ENCODE data around the gene NTM.
A peak's percentile ranks its signal among the peaks of the same experiment; 100 is the strongest.

The NTM gene

DNA sequence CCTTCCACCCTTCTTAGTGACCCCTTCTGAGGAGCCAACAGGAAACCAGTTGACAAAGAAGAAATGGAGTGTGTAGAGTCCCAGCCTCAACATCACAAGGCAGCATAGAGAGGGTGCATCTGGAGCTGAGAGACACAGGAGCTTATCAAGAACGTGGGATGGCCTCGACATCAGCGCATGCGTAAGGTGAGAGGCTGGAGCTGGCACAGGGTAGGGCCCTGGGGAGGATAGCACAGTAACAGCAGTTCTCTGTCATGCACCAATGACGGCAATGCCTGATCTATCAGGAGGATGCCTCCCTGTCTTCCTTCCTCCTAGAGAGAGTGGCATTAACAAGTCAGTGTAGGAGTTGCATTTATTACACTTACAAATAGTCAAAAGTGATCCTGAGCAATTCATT lies 426.1 kb downstream of the NTM start:
- no peak for DNase-seq

DNA sequence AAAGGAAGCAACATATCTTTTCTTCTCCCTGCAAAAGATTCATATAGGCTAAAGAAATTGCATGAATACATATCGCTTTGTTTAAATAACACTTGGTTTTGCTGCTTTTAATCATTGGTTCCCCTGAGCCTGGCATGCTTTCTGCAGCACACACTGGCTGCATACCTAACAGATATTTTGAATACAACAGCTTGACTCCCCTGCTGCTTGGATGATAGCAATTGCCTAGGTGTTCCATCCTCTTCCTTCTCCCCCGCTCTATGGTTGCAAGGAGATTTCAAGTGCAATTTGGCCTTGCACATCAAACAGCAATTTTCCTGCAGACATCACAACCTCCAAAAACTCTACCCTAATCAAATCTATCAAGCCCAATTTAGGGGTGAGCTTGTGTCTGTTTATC lies 430.0 kb downstream of the NTM start:
- DNase-seq, result no peak

DNA sequence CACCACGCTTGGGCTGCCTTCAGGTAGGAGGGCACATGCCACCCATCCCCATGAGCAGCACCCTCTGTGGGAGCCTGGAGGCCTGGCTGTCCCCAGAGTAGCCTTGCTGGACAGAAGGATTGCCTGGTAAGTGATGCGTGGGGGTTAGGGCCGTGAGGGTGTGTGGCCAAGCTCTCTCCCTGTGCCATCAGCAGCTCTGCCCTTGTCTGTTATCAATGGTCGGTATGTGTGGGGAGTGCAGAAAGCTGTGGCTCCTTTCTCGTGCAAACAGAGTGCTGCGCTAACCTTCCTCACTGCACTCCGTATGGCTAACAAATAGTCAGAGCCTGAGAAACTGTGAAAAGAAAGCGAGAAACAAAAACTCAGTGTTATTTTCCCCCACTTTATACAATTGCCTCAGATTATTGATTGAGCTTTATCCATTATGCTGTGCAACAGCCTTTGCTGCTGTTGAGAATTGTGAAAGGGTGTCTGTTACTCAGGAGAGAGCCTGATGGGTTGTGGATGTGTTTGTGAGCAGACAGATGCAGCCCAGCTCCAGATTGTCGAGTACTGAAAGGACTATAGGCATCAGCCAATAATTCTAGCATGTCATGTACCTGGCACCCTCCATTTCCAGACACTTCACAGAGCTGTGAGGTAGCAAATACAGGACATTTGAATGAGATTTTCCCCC lies 432.2 kb downstream of the NTM start:
- no peak for DNase-seq

DNA sequence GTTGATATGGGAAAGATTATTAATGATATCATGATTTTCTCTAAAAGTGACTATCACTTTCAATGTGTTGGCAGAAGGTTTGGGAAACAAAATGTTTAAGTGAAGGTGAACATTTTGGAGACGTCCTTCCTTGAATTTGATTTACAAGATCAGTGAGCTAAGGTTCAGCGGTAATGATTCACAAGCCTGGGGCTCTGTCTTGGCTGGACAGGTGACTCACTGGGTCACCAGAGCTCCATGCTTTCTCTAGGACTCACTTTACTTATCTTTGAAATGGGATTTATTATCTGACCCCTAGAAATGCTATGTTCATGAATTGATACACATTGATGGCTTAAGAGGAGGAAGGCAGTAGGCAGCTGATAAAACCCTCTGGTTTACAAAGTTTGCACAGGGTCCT lies 437.5 kb downstream of the NTM start:
- DNase-seq, result no peak

DNA sequence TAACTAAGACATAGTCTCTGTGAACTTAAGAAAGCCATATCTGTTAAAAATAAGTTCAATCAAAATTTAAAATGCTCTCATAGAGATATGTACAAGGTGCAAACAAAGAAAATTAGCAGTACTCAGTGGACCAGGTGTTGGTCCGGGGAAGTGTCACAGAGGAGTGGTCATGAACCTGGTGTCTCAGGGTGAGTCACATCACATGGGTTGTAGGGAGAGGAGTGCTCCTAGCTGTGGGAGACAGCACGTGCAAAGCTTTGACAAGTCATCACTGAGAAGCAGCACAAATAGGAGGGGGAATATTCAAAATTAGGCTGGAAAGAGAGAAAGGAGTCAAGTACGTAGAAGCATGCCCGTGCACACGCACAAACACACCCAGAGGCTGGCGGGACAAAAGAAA lies 438.1 kb downstream of the NTM start:
- DNase-seq, result no peak

DNA sequence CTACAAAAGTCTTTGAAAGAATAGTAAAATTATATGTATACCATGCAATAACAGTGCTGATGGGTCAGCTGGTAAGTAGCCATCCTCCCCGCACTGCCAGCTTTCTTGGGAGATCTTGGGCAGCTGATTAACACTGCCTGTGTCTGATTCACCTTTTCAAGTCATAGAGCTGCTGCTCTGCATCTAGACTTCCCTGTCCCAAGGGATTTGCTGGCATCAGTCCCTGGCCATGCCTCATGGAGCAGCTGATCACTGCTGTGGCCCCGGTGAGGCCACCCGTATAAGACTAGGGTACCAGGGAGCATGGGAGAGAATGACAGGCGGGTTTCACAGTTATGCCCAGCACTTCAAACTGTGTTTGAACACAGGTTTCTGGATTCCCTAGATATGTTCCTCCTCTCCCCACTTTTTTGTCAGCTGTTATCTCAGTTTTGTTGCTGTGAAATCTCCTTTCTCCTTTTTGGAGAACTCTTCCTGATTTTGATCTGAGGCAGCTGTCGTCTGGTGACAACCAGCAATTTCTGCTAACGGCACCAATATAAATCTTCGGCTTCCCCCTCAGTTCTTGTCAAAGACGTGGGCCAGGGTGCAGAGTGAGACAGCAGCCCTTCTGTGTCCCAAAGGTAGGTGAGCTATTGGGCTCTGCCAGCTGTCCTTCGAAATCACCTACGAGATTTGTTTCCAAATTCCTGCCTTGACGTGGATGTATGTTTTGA lies 438.9 kb downstream of the NTM start:
- no peak for DNase-seq

DNA sequence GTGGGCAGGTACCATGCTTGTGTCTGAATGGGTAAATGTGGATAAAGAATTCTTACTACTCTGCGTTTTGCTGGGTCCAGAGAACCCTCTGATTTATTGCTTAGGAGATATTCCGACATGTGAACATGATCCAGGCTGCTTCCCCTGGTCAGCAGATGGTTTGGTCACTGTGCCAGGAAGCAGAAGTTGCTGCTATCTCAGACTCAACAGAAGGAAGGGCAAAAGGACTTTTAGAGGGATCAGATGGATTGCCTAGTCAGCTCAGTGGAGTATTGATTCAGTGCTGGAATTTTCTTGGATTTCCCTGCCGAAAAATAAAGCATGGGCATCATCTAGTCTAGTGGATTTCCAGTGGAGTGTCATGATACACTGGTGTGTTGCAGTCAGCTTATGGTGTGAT lies 440.1 kb downstream of the NTM start:
- DNase-seq, result no peak

DNA sequence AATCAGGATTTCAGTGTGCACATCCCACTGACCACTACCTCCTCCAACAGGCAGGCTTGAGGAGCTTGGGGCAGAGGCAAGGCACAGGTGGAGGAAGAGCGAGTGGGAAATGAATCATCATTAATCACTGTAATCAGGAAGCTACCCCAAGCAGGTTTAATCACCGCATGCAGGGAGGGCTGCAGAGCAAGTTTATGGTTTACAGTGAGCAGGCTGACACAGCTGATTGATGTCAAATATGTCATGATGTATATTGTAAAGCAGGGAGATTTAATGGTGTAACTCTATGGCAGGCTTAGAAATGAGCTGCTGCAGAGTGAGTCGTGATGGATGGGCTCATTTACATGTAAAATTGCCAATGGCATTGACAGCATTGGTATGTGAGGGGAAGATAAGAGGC lies 441.0 kb downstream of the NTM start:
- no peak for DNase-seq

DNA sequence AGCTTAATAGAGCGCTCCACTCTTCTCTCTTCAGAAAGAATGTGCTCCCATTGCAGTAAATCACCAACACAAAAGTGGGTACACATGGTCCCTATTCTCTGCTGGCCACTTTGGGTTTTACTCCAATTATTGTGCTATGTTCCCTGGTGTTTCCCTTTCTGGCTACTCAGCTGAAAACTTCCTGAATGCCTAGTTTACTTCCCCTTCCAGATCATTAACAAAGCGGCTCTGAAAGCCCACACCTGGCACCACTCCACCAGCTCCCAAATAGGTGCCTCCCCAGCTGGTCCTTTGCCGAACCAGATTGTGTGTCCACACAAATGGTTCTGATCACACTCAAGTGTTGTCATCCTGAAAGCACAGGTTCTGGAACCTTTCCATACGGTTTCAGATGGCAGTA lies 443.7 kb downstream of the NTM start:
- DNase-seq, result no peak

DNA sequence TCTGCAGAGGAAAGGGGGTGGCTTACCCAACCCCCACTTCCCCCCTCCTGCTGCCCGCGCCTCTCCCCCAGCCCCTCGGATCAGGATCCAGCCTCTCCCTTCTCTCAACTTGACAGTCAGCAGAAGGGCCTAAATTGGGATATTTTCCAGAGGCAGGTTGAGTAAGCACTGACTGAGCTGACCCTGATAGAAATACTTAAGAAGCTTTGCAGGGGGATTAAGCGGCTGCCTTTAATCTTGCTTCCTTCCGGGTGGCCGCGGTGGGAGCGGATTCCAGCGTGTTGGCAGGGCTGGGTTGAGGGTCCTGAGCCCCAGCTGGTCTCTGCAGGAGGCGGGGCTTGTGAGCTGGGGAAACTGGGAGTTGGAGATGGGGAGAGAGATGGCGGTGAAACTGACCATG lies 445.2 kb downstream of the NTM start:
- DNase-seq, result no peak

DNA sequence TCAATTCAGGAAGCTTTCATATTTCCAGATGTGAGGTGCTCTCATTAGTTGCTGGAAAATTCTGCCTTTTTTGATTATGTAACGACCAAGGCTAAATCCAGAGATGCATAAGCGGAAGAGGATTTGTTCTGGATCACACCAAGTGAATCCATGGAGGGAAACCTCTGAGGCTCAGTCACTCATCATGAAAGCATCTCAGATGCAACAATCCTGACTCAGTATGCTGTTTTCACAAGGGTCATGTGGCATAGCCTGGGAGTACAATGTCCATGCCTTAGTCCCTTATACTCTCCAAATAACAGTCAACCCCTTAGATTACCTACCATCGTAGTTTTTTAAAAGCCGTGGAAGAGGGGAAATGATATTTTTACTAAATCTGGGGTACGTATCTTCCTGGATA lies 445.6 kb downstream of the NTM start:
- no peak for DNase-seq

DNA sequence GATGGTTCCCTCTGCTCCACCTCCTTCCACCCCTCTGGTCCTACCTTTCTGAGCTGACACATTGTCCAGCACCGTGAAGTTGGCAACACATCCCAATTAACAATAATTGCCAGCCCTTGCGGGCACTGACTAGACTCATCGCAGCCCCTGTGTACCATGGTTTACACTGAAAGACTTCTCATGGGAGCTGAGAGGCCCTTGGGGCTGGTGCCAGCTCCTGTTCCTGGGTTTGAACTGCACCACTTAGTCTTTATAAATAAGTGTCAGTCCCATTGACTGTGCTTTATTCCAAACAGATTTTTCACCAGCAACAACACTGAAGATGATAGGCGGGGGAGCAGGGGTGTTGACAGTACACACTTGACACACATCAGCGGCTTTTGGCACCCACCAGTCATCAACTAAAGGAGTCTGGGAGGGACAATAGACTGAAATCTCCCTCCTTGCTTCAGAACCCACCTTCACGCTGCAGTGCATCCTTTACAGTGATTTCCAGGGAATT lies 447.3 kb downstream of the NTM start:
- DNase-seq, result no peak

DNA sequence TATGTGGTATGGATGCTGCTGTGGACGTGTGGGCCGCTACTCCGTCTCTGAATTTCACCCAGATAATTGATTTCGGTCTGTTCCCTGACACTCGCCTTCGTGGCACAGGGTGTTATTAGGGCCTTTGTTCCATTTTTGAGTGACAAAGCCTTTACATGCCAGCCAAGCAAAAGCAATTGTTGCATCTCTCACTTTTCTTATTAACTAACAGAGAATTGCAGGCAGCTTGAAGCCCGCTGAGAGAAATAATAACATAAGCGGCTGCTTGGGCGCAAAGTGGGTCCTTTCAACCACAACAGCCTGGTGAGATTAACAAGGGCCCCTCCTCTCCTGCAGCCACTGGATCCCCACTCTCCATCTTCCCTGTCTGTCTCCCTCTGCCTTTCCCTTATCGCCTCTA lies 449.4 kb downstream of the NTM start:
- DNase-seq, result no peak

DNA sequence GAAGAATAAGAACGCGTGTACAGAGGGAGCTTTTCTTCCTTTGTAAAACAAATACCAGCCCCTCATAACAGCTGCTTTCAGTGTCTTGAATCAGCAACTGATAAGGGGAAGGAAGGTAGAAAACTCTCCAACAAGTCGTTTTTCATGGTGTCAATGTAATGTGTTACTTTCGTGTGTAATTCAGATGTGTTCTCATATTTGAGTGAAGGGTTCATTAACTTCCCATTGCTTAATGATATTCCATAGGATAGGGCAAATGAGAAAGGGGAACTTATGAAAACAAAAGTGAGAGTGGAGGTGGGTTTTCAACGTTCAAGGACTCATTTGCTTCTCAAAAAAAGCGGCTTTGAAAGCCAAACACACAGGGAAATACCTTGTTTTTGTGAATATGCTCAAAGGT lies 452.1 kb downstream of the NTM start:
- no peak for DNase-seq

DNA sequence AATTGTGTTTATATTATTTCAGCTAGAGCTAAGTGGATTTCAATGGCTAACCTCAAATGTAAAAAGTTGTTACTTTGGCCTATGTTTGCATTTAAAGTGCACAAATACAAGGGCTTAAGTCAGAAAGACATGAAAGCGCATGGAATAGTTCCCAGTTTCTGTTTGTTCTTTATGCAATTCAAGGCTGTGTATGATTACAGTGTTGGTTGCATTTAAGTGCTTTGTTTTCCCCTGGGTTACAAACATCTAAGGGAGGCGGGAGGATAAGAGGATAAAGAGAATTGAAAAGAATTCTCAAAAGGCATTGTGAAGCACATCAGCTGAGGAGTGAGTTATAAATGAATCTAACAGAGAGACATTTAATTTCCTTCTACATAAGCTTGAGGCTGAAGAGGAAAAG lies 453.4 kb downstream of the NTM start:
- DNase-seq, result no peak

DNA sequence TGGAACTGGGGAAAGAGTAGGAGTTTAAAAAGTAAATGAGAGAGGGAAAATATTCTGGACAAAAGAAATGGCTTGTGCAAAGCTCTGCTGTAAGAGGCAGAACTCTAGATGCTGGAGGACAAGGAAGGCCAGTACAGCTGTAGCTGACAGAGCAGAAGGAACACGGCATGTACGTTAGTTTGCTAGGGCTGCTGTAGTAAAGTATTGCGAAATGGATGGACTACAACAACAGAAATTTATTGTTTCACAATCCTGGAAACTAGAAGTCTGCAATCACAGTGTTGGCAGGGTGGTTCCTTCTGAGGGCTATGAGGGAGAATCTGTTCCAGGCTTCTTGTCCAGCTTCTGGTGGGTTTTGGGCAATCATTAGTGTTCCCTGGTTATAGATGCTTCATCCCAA lies 454.4 kb downstream of the NTM start:
- peak; percentile 7 for DNase-seq

DNA sequence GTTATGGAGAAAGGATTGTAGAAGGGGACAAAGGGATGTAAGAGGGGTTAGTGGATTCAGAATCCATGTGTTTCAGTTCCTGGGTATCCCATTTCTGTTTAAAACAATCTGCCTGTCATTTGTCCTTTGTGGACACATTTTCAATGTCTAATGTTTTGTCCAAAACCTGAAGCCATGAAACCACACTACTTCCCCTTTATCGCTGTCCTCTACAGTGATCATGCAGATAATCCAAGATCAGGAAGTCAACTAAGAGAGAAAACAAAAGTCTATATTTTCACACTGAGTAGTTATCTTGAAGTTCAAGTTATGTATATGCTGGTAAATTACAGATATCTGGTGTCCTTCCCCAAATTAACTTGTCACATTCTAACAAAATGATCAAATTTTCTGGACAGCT lies 457.0 kb downstream of the NTM start:
- DNase-seq, result no peak

DNA sequence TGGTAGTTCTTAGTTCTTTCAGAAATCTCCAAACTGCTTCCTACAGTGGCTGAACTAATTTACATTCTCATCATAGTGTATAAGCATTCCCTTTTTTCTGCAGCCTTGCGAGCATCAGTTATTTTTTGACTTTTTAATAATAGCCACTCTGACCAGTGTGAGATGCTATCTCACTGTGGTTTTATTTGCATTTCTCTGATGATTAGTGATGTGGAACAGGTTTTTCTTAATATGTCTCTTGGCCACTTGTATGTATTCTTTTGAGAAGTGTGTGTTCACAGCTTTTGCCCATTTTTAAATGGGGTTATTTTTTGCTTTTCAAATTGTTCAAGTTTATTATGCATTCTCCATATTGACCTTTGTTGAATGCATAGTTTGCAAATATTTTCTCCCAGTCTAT lies 459.3 kb downstream of the NTM start:
- DNase-seq, result no peak

DNA sequence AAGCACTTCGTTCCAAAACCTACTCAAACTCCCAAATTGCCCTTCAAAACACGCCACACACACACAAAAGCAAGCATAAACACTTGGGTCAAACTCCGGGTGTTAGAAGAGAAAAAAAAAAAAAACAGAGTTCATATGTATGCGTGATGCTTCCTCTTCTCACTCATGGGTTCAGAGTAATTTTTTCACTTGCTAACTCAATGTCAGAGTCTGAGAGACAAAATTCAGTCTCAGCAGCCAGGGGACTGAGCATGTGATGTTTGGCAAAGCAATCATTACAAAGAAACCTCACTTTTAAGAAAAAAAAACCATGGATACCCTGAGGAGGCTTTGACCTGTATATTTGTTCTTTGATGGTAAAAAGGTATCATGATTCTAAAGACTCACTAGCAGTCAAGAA lies 461.7 kb downstream of the NTM start:
- DNase-seq, result peak; percentile 19

DNA sequence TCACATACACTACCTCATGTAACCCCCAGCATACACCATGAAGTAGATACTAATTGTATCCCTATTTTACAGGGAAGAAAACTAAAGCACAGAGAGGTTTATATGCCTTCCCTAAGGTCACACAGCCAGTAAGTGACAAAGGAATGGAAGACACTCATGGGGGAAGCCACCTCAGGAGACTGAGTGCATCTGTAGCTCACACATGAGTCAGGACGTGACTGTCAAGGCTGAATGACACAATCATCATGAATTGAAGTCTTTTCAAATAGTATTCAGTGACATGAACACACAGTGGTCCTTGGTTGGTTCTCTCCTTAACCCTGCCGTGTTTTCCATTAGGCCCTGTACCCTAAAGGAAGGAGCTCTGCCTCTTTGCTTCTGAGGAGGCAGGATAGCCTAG lies 463.0 kb downstream of the NTM start:
- DNase-seq, result no peak

DNA sequence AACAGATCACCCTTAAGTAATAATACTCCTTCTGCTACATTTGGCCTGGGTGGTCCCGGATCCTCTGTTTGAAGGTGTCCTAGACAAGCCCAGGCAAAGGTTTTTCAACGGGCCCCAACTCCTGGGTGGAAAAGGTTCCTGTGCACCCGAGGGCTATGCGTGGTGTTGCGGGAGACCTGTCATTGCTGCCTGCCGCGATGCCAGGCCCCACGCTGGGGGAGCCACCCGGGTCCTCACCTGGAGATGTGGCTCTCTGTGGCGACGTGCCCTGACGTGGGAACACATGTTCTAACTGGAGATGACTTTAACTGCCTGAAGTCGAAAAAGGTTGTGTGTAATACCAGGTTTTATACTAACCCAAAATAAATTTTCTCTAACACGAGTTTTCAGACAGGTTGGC lies 467.1 kb downstream of the NTM start:
- no peak for DNase-seq

DNA sequence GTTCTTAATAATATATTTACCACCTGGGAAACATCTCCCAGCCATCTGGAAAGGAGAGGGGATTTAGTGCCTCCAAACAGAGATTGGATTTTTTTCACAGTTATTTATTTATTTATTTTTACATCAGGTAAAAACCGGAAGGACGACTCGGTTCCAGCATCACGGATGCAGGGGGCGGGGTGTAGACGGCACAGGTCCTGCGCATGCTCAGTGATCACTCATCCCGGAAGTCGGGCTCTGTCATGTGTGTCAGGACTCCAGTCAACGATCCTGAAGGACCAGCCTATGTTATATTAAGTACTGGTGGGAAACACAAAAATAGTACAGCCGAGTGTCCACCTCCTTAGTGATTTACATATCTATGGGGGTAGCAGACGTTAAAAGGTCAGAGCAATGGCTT lies 467.6 kb downstream of the NTM start:
- DNase-seq, result no peak

DNA sequence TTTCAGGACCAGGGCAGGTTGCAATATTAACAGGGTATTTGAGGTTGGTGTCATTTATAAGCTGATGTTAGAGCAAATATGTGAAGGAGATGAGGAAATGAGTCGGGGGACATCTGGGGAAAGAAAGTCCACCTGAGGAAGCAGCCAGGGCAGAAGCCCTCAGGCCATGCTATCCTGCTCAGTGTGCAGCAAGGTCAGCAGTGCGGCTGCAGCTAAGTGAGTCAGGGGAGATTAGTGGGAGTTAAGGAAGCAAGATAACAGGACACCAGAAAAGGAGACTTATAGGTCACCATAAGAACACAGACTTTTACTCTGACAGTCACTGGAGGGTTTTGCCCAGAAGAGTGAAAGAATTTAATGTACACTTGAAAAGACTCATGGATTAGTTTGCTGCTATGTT lies 468.9 kb downstream of the NTM start:
- DNase-seq, result no peak

DNA sequence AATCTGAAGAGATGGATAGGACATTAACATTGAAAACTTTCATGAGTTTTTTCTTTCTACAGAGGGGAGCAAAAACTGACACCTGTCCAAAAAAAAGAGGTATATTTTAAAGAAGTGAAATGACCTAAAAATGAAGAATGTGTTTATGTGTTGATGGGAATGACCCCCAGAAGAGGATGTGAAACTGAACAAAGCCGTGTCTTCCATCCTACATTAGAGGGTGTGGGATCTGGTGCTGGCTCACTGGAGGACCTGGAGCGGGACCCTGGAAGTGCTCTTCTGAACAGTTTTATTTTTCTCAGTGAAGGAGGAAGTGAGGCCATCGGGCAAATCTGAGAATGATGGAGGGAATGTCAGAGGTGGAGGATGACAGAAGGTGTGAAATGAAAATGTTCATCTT lies 470.1 kb downstream of the NTM start:
- no peak for DNase-seq

DNA sequence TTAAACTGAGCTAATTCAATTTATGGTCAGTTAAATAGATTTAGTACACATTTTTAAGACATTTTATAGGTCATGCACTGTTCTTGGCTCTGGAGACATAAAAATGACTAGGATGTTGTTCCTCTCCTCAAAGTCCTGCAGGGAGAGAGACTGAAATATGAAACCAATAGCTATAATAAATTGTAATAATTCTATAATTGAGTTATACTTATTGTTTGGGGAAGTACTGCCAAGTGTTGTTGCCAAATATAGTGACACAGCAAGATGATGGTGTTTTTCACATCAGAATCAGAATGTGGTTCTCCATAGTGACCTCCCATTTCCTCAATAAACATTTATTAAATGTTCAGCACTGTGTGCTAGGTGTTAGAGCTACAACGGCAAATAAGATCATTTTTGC lies 470.6 kb downstream of the NTM start:
- DNase-seq, result no peak
